A673 (cell line): ENCODE measurements around the gene GATA6. TPM values are rescaled to one million over a fixed set of nuclear protein-coding genes. Genes with fewer than 3 reads are reported as not detected.

Experiments used
- BruUV-seq: library from RNA; stranded (reverse); fragments of 400-500 nt; replicated peaks from 2 replicates; lab custom pipeline; 2021; lab: Mats Ljungman, UMichigan
- CTCF ChIA-PET: fragments of 300-600 bp; sonication (Branson Sonifier 250); formaldehyde crosslinking; loops from one replicate; lab custom pipeline; 2022; ENCODE audit warnings: antibody characterized with exemption; lab: Charles Lee
- POLR2A ChIA-PET: fragments of 300-600 bp; sonication (Branson Sonifier 250); formaldehyde crosslinking; loops from one replicate; lab custom pipeline; 2022; ENCODE audit warnings: antibody characterized with exemption; ENCODE audit not compliant: low non-redundant PET; lab: Charles Lee
- DNase-seq: peaks from one replicate; pipeline ENCODE4 v3.0.0-alpha.2; 2015; ENCODE audit warnings: low spot score
- H3K27ac ChIP-seq: fragments of 200-600 bp; sonication (generic); 2 replicates; pipeline ENCODE4 v1.5.1; 2016; ENCODE audit warnings: mixed run types, low read depth, mild to moderate bottlenecking, mixed read lengths, antibody characterized with exemption, low read length; ENCODE audit not compliant: poor library complexity, severe bottlenecking
- H3K27me3 ChIP-seq: fragments of 200-600 bp; sonication (generic); replicated peaks from 2 replicates; pipeline ENCODE4 v1.6.1; 2017; ENCODE audit warnings: mixed run types, low read depth, mild to moderate bottlenecking, mixed read lengths, antibody characterized with exemption, low read length; ENCODE audit not compliant: insufficient read depth, poor library complexity
- H3K36me3 ChIP-seq: fragments of 200-600 bp; sonication (generic); 2 replicates; pipeline ENCODE4 v1.6.1; 2016; ENCODE audit warnings: mixed run types, mild to moderate bottlenecking, mixed read lengths, antibody characterized with exemption, low read length; ENCODE audit not compliant: insufficient read depth, poor library complexity, severe bottlenecking
- H3K4me1 ChIP-seq: fragments of 200-600 bp; sonication (generic); 2 replicates; pipeline ENCODE4 v1.6.1; 2017; ENCODE audit warnings: mixed run types, mild to moderate bottlenecking, mixed read lengths, antibody characterized with exemption, low read length; ENCODE audit not compliant: insufficient read depth, poor library complexity, severe bottlenecking
- H3K4me3 ChIP-seq: fragments of 200-600 bp; sonication (generic); 2 replicates; pipeline ENCODE4 v1.5.1; 2016; ENCODE audit warnings: low read depth, mixed run types, mild to moderate bottlenecking, mixed read lengths, low read length; ENCODE audit not compliant: poor library complexity, severe bottlenecking
- H3K9me3 ChIP-seq: fragments of 200-600 bp; sonication (generic); 2 replicates; pipeline ENCODE4 v1.6.1; 2016; ENCODE audit warnings: mixed run types, low read depth, mild to moderate bottlenecking, mixed read lengths, antibody characterized with exemption, low read length; ENCODE audit not compliant: poor library complexity, severe bottlenecking
- EZH2 ChIP-seq: fragments of 200-600 bp; sonication (generic); IDR thresholded peaks from 2 replicates; pipeline ENCODE4 v1.6.1; 2017; ENCODE audit warnings: borderline replicate concordance, low read depth, mild to moderate bottlenecking, mixed read lengths, antibody characterized with exemption, low read length; ENCODE audit not compliant: poor library complexity, severe bottlenecking
- intact Hi-C: fragments of 100-400 bp; cut with micrococcal nuclease; formaldehyde crosslinking; loops from one replicate; pipeline ENCODE4 v1.10.0; 2022; ENCODE audit not compliant: unreplicated experiment
- total RNA-seq: library from RNA; stranded (reverse); gene quantifications from 2 replicates; pipeline ENCODE4 v1.2.3, GENCODE V29; 2021
- TF ChIP-seq, protein P1 (sequence below): fragments of 300-800, 200-600 bp; sonication (generic); conservative IDR thresholded peaks from 2 replicates; pipeline ENCODE4 v1.5.1; 2017; ENCODE audit warnings: low read depth, mild to moderate bottlenecking, antibody characterized with exemption, low read length, moderate library complexity, mixed read lengths

The GATA6 gene
- total RNA-seq, 1 experiment from 2014 or later = 0.21 TPM

DNA sequence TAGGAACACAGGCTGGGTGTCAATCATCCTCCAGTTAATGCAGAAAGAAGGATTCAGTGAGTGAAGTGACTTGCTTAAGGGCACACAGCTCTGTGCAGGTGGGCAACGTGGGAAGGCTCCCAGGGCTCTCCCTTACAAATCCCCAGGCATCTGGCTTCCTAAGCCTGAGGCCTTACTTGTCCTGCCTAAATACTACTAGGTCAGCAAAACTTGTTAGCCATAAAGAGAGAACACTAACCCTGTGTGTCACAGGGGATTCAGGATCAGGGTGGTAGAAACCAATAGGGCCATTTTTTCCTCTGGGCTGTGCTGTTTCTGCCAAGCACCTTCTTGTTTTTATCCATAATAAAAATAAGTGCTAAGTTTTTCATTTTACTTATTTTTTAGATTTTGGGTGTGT, 55.0 kb downstream of the GATA6 start:
- CTCF ChIA-PET = no interaction called here
- H3K9me3 ChIP-seq = no peaks in the 10 kb centered on the region
- H3K4me1 ChIP-seq = no peaks in the 10 kb centered on the region
- POLR2A ChIA-PET = no interaction called here
- TF ChIP-seq, protein P1, sequence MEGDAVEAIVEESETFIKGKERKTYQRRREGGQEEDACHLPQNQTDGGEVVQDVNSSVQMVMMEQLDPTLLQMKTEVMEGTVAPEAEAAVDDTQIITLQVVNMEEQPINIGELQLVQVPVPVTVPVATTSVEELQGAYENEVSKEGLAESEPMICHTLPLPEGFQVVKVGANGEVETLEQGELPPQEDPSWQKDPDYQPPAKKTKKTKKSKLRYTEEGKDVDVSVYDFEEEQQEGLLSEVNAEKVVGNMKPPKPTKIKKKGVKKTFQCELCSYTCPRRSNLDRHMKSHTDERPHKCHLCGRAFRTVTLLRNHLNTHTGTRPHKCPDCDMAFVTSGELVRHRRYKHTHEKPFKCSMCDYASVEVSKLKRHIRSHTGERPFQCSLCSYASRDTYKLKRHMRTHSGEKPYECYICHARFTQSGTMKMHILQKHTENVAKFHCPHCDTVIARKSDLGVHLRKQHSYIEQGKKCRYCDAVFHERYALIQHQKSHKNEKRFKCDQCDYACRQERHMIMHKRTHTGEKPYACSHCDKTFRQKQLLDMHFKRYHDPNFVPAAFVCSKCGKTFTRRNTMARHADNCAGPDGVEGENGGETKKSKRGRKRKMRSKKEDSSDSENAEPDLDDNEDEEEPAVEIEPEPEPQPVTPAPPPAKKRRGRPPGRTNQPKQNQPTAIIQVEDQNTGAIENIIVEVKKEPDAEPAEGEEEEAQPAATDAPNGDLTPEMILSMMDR = no peak
- no peak for TF ChIP-seq EZH2
- intact Hi-C loops = loop anchor here (2.0 kb wide), 1 partner anchor 20 kb away; no protein-coding TSS in a partner anchor
- H3K27me3 ChIP-seq = peaks cover 11% of the 10 kb centered on the region
- H3K27ac ChIP-seq = no peak overlapping the region
- DNase-seq = no peak
- H3K4me3 ChIP-seq = no peak overlapping the region
- BruUV-seq = no TSS peak
- H3K36me3 ChIP-seq = no peaks in the 10 kb centered on the region

DNA sequence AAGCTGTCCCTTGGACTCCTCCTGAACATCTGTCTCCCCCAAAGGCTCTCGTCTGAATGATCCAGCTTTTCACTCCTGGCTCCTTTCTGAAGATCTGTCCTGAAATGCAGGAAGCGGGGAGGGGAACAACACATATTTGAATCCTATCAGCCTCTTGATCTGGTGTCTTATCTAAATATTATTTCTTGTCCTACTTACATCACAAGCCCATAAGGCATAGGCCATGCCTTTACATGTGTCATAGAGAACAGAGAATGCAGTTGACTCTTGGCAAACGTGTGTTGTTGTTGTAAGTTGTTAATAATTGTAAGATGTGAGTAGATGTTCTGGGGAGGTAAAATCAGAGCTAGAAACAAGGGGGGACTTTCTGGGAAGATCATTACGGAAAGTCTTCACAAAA, 57.4 kb downstream of the GATA6 start:
- DNase-seq = no peak
- ChIA-PET CTCF (no interaction called here), POLR2A (no interaction called here)
- TF ChIP-seq, protein P1 = no peak
- TF ChIP-seq EZH2 = no peak
- peaks cover 11% of the 10 kb centered on the region for H3K27me3 ChIP-seq
- H3K4me3 ChIP-seq = no peak overlapping the region
- BruUV-seq = no TSS peak
- H3K4me1 ChIP-seq = no peaks in the 10 kb centered on the region
- no peak overlapping the region for H3K27ac ChIP-seq
- no peaks in the 10 kb centered on the region for H3K36me3 ChIP-seq
- no peaks in the 10 kb centered on the region for H3K9me3 ChIP-seq
- intact Hi-C loops = no loop called here

DNA sequence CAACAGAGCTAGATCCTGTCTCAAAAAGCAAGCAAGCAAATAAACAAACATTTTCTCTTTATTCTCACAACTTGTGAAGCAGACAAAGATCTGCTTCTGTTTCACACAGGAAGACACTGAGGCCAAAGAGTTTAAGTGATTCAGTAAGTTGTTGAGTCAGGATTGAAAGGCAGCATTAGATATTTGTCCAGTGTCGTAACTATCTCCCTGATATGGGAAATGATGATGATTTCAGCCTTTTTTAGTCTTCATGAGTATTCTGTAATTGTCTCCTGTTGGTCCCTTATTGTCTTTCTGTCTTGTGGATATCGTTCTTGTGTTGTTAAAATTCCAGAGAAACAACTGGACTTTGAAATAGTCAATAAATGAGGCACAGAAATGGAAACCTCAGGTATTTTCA, 59.6 kb downstream of the GATA6 start:
- Histone ChIP-seq H3K27ac (no peak overlapping the region), H3K9me3 (no peaks in the 10 kb centered on the region), H3K36me3 (no peaks in the 10 kb centered on the region), H3K27me3 (peaks cover 16% of the 10 kb centered on the region), H3K4me1 (no peaks in the 10 kb centered on the region), H3K4me3 (no peak overlapping the region)
- intact Hi-C loops = no loop called here
- no peak for TF ChIP-seq EZH2
- TF ChIP-seq, protein P1 = no peak
- CTCF ChIA-PET = no interaction called here
- POLR2A ChIA-PET = no interaction called here
- no peak for DNase-seq
- no TSS peak for BruUV-seq
